SK-N-SH treated with all-trans-retinoic acid at 6 μM for 48 hours (cell line): ENCODE results near the gene OLIG3.

ENCODE experiments used
- ATAC-seq: fragments of 200-7000 bp; cut with Tn5 transposase; 3 replicates; pipeline ENCODE4 v1.9.1; 2020; ENCODE audit warnings: mild to moderate bottlenecking, moderate library complexity
- ARNTL ChIP-seq: fragments of 450-650 bp; formaldehyde crosslinking; IDR thresholded peaks from 2 replicates; pipeline ENCODE4 v1.5.0; 2020; ENCODE audit warnings: low read depth, mild to moderate bottlenecking, moderate library complexity, borderline replicate concordance
- BACH2 ChIP-seq: fragments of 250-450 bp; sonication (Bioruptor Pico); IDR thresholded peaks from 2 replicates; pipeline ENCODE4 v1.9.0; 2021; ENCODE audit warnings: mild to moderate bottlenecking, borderline replicate concordance
- CREB5 ChIP-seq: fragments of 250-450 bp; sonication (Bioruptor Pico); IDR thresholded peaks from 2 replicates; pipeline ENCODE4 v1.5.1; 2020; ENCODE audit warnings: low read depth, mild to moderate bottlenecking, moderate library complexity
- CSDC2 ChIP-seq: fragments of 250-450 bp; sonication (Bioruptor Pico); IDR thresholded peaks from 2 replicates; pipeline ENCODE4 v1.5.0; 2020; ENCODE audit warnings: mild to moderate bottlenecking, moderate library complexity
- ESRRG ChIP-seq: fragments of 250-450 bp; sonication (Bioruptor Pico); IDR thresholded peaks from 2 replicates; pipeline ENCODE4 v1.6.1; 2021; ENCODE audit warnings: mild to moderate bottlenecking
- GLIS3 ChIP-seq: fragments of 250-450 bp; sonication (Bioruptor Pico); IDR thresholded peaks from 2 replicates; pipeline ENCODE4 v1.5.0; 2020; ENCODE audit warnings: mild to moderate bottlenecking, moderate library complexity
- ISL1 ChIP-seq: fragments of 250-450 bp; sonication (Bioruptor Pico); IDR thresholded peaks from 2 replicates; pipeline ENCODE4 v2.1.2; 2022; ENCODE audit warnings: mild to moderate bottlenecking, moderate library complexity
- OSR1 ChIP-seq: fragments of 250-450 bp; sonication (Bioruptor Pico); IDR thresholded peaks from 2 replicates; pipeline ENCODE4 v1.8.0; 2022; ENCODE audit warnings: moderate library complexity, mild to moderate bottlenecking, inconsistent platforms
- PATZ1 ChIP-seq: fragments of 250-450 bp; sonication (Bioruptor Pico); IDR thresholded peaks from 2 replicates; pipeline ENCODE4 v1.8.0; 2020; ENCODE audit warnings: mild to moderate bottlenecking, moderate library complexity, borderline replicate concordance
- PPARA ChIP-seq: fragments of 250-450 bp; sonication (Bioruptor Pico); IDR thresholded peaks from 2 replicates; pipeline ENCODE4 v1.5.0; 2020; ENCODE audit warnings: mild to moderate bottlenecking, borderline replicate concordance
- RARB ChIP-seq: fragments of 250-450 bp; sonication (Bioruptor Pico); IDR thresholded peaks from 2 replicates; pipeline ENCODE4 v1.8.0; 2021; ENCODE audit warnings: mild to moderate bottlenecking, moderate library complexity
- SNAI2 ChIP-seq: fragments of 250-450 bp; sonication (Bioruptor Pico); IDR thresholded peaks from 2 replicates; pipeline ENCODE4 v1.5.0; 2020; ENCODE audit warnings: mild to moderate bottlenecking, moderate library complexity
- TCF4 ChIP-seq: fragments of 250-450 bp; sonication (Bioruptor Pico); IDR thresholded peaks from 2 replicates; pipeline ENCODE4 v1.8.0; 2021; ENCODE audit warnings: mild to moderate bottlenecking, moderate library complexity, borderline replicate concordance
- TOX ChIP-seq: fragments of 250-450 bp; sonication (Bioruptor Pico); IDR thresholded peaks from 2 replicates; pipeline ENCODE4 v1.8.0; 2021; ENCODE audit warnings: mild to moderate bottlenecking, moderate library complexity, borderline replicate concordance
- ZFP3 ChIP-seq: fragments of 250-450 bp; sonication (Bioruptor Pico); IDR thresholded peaks from 2 replicates; pipeline ENCODE4 v1.5.0; 2020; ENCODE audit warnings: mild to moderate bottlenecking, moderate library complexity
- ZNF565 ChIP-seq: fragments of 450-650 bp; formaldehyde crosslinking; conservative IDR thresholded peaks from 2 replicates; pipeline ENCODE4 v1.5.0; 2020; ENCODE audit warnings: low read depth, mild to moderate bottlenecking, moderate library complexity
- ZNF70 ChIP-seq: fragments of 450-650 bp; formaldehyde crosslinking; IDR thresholded peaks from 2 replicates; pipeline ENCODE4 v1.5.0; 2020; ENCODE audit warnings: mild to moderate bottlenecking, moderate library complexity
- ZNF8 ChIP-seq: fragments of 450-650 bp; formaldehyde crosslinking; IDR thresholded peaks from 2 replicates; pipeline ENCODE4 v1.5.0; 2020; ENCODE audit warnings: mild to moderate bottlenecking, moderate library complexity
- TF ChIP-seq, protein P1 (sequence below): fragments of 250-450 bp; sonication (Bioruptor Pico); IDR thresholded peaks from 2 replicates; pipeline ENCODE4 v1.8.0; 2021; ENCODE audit warnings: low read depth, mild to moderate bottlenecking, moderate library complexity, borderline replicate concordance
- TF ChIP-seq, protein P2 (sequence below): fragments of 250-450 bp; sonication (Bioruptor Pico); IDR thresholded peaks from 2 replicates; pipeline ENCODE4 v1.5.1; 2021; ENCODE audit warnings: mild to moderate bottlenecking, moderate library complexity

OLIG3 gene

GRCh38 chr6:137471986-137472385, 22.2 kb downstream of the OLIG3 start:
- TF ChIP-seq GLIS3 (CRISPR knock-in tag) (no peak), ESRRG (no peak), SNAI2 (CRISPR knock-in tag) (no peak), TOX (CRISPR knock-in tag) (no peak), ZFP3 (no peak), RARB (no peak), CREB5 (CRISPR knock-in tag) (no peak), OSR1 (no peak), TCF4 (CRISPR knock-in tag) (no peak), ZNF8 (CRISPR knock-in tag) (no peak), ISL1 (CRISPR knock-in tag) (no peak), ZNF565 (CRISPR knock-in tag) (no peak), PPARA (CRISPR knock-in tag) (no peak), ARNTL (CRISPR knock-in tag) (no peak), BACH2 (CRISPR knock-in tag) (no peak), CSDC2 (CRISPR knock-in tag) (no peak), PATZ1 (no peak)
- TF ChIP-seq, protein P1, sequence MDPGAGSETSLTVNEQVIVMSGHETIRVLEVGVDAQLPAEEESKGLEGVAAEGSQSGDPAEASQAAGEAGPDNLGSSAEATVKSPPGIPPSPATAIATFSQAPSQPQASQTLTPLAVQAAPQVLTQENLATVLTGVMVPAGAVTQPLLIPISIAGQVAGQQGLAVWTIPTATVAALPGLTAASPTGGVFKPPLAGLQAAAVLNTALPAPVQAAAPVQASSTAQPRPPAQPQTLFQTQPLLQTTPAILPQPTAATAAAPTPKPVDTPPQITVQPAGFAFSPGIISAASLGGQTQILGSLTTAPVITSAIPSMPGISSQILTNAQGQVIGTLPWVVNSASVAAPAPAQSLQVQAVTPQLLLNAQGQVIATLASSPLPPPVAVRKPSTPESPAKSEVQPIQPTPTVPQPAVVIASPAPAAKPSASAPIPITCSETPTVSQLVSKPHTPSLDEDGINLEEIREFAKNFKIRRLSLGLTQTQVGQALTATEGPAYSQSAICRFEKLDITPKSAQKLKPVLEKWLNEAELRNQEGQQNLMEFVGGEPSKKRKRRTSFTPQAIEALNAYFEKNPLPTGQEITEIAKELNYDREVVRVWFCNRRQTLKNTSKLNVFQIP (CRISPR knock-in tag), result no peak
- TF ChIP-seq, protein P2, sequence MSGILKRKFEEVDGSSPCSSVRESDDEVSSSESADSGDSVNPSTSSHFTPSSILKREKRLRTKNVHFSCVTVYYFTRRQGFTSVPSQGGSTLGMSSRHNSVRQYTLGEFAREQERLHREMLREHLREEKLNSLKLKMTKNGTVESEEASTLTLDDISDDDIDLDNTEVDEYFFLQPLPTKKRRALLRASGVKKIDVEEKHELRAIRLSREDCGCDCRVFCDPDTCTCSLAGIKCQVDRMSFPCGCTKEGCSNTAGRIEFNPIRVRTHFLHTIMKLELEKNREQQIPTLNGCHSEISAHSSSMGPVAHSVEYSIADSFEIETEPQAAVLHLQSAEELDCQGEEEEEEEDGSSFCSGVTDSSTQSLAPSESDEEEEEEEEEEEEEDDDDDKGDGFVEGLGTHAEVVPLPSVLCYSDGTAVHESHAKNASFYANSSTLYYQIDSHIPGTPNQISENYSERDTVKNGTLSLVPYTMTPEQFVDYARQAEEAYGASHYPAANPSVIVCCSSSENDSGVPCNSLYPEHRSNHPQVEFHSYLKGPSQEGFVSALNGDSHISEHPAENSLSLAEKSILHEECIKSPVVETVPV (CRISPR knock-in tag), result no peak
- TF ChIP-seq, all 23 proteins: peak for 0
- ATAC-seq, result no peak

GRCh38 chr6:137471497-137471896, 22.7 kb downstream of the OLIG3 start:
- no peak for ATAC-seq
- TF ChIP-seq SNAI2 (CRISPR knock-in tag), result no peak
- TF ChIP-seq BACH2 (CRISPR knock-in tag), result no peak
- TF ChIP-seq TCF4 (CRISPR knock-in tag), result no peak
- TF ChIP-seq CREB5 (CRISPR knock-in tag), result no peak
- TF ChIP-seq, protein P1 (CRISPR knock-in tag), result no peak
- no peak for TF ChIP-seq ESRRG
- TF ChIP-seq RARB, result no peak
- no peak for TF ChIP-seq ISL1 (CRISPR knock-in tag)
- TF ChIP-seq ZNF70 (CRISPR knock-in tag), result no peak
- TF ChIP-seq ZFP3, result no peak

GRCh38 chr6:137467211-137467610, 27.0 kb downstream of the OLIG3 start:
- ATAC-seq, result no peak
- TF ChIP-seq, protein P2 (CRISPR knock-in tag), result no peak
- TF ChIP-seq ISL1 (CRISPR knock-in tag), result no peak
- TF ChIP-seq CREB5 (CRISPR knock-in tag), result no peak
- no peak for TF ChIP-seq TCF4 (CRISPR knock-in tag)
- no peak for TF ChIP-seq TOX (CRISPR knock-in tag)
- no peak for TF ChIP-seq ZFP3
- no peak for TF ChIP-seq OSR1
